SK-N-SH (cell line): ENCODE results near the gene GNG4. TPM values are rescaled to one million over a fixed set of nuclear protein-coding genes. Genes with fewer than 3 reads are reported as not detected.

Source experiments
- CTCF ChIA-PET: fragments of 300-600, 350-600 bp; formaldehyde crosslinking; extraction: SDS; loops from one replicate; lab custom pipeline; 2021; lab: Yijun Ruan, JAX
- POLR2A ChIA-PET: fragments of 350-600 bp; sonication (Branson Sonifier 250); formaldehyde crosslinking; extraction: SDS; loops from one replicate; lab custom pipeline; 2020; ENCODE audit warnings: antibody characterized with exemption, inconsistent platforms; lab: Yijun Ruan, JAX
- DNase-seq: peaks from one replicate; pipeline ENCODE4 v3.0.0; 2012
- H2AFZ ChIP-seq: fragments of 200-600 bp; sonication (generic); 2 replicates; pipeline ENCODE4 v1.8.1; 2016; ENCODE audit warnings: antibody characterized with exemption, mild to moderate bottlenecking, low read depth
- H3F3A ChIP-seq: fragments of 200-600 bp; sonication (generic); replicated peaks from 2 replicates; pipeline ENCODE3; 2016; ENCODE audit warnings: antibody characterized with exemption, mild to moderate bottlenecking; ENCODE audit not compliant: insufficient read depth
- H3K27ac ChIP-seq, 2 experiments: fragments of 200-500 bp in 1 of 2; fragments of 200-600 bp in 1 of 2; sonication (Bioruptor generic) in 1 of 2; sonication (generic), shearing (Covaris generic) in 1 of 2; 2 replicates each; pipeline versions ENCODE4 v1.5.1 to v1.6.1; 2014 to 2016; ENCODE audit warnings: low read depth in 2 of 2, inconsistent platforms in 1 of 2, low read length in 1 of 2, mild to moderate bottlenecking in 1 of 2, mixed read lengths in 1 of 2
- H3K27me3 ChIP-seq: fragments of 200-600 bp; sonication (generic), shearing (Covaris generic); 2 replicates; pipeline ENCODE4 v1.6.1; 2016; ENCODE audit warnings: mixed run types; ENCODE audit not compliant: insufficient read depth
- H3K36me3 ChIP-seq, 2 experiments: fragments of 200-500 bp in 1 of 2; fragments of 200-600 bp in 1 of 2; sonication (Bioruptor generic) in 1 of 2; sonication (generic) in 1 of 2; replicated peaks in 1 of 2; 2 replicates each; pipeline versions ENCODE3 to v1.5.1; 2014 to 2016; ENCODE audit warnings: low read length in 1 of 2, mild to moderate bottlenecking in 1 of 2; ENCODE audit not compliant: insufficient read depth in 2 of 2, control insufficient read depth in 1 of 2
- H3K4me1 ChIP-seq, 2 experiments: fragments of 200-500 bp in 1 of 2; fragments of 200-600 bp in 1 of 2; sonication (Bioruptor generic) in 1 of 2; sonication (generic), shearing (Covaris generic) in 1 of 2; 2 replicates each; pipeline versions ENCODE4 v1.5.1 to v1.6.1; 2014 to 2016; ENCODE audit warnings: low read depth in 1 of 2, low read length in 1 of 2, mixed run types in 1 of 2; ENCODE audit not compliant: insufficient read depth in 2 of 2, control insufficient read depth in 1 of 2
- H3K4me2 ChIP-seq: fragments of 200-600 bp; sonication (generic), shearing (Covaris generic); 2 replicates; pipeline ENCODE4 v1.6.1; 2017; ENCODE audit warnings: mixed run types
- H3K4me3 ChIP-seq, 2 experiments: fragments of 200-500 bp in 1 of 2; fragments of 200-600 bp in 1 of 2; sonication (Bioruptor generic) in 1 of 2; sonication (generic), shearing (Covaris generic) in 1 of 2; 2 replicates each; pipeline versions ENCODE4 v1.5.1 to v1.8.1; 2014 to 2016; ENCODE audit warnings: low read depth in 2 of 2, inconsistent platforms in 1 of 2, low read length in 1 of 2, mild to moderate bottlenecking in 1 of 2, mixed read lengths in 1 of 2, moderate library complexity in 1 of 2
- H3K79me2 ChIP-seq: fragments of 200-600 bp; sonication (generic); 2 replicates; pipeline ENCODE4 v1.8.1; 2017; ENCODE audit warnings: mild to moderate bottlenecking; ENCODE audit not compliant: insufficient read depth
- H3K9ac ChIP-seq: fragments of 200-600 bp; sonication (generic); 2 replicates; pipeline ENCODE4 v1.6.1; 2017; ENCODE audit warnings: mixed run types
- H3K9me2 ChIP-seq: fragments of 200-600 bp; sonication (generic); 2 replicates; pipeline ENCODE4 v1.6.1; 2017; ENCODE audit warnings: mixed run types
- H3K9me3 ChIP-seq: fragments of 200-600 bp; sonication (generic); 2 replicates; pipeline ENCODE4 v1.6.1; 2017; ENCODE audit warnings: mixed run types, mild to moderate bottlenecking, moderate library complexity
- H4K20me1 ChIP-seq: fragments of 200-600 bp; sonication (generic); 2 replicates; pipeline ENCODE4 v1.6.1; 2017; ENCODE audit warnings: mild to moderate bottlenecking, mixed run types; ENCODE audit not compliant: insufficient read depth
- MEF2A ChIP-seq: IDR thresholded peaks from 2 replicates; pipeline ENCODE4 v1.4.0; 2012; ENCODE audit warnings: low read depth, borderline replicate concordance
- RFX5 ChIP-seq: IDR thresholded peaks from 2 replicates; pipeline ENCODE4 v1.6.1; 2012; ENCODE audit warnings: mild to moderate bottlenecking, improper control_type of control experiment, low read length
- RXRA ChIP-seq: IDR thresholded peaks from 2 replicates; pipeline ENCODE4 v1.4.0; 2012; ENCODE audit warnings: low read depth, mild to moderate bottlenecking, borderline replicate concordance
- SMC3 ChIP-seq: IDR thresholded peaks from 2 replicates; pipeline ENCODE4 v1.6.1; 2012; ENCODE audit warnings: low read depth, low read length, improper control_type of control experiment
- TCF12 ChIP-seq: IDR thresholded peaks from 2 replicates; pipeline ENCODE4 v1.4.0; 2012
- WGBS: methylation state at CpG from one replicate; pipeline ENCODE4 v1.1.6; 2017; ENCODE audit warnings: low lambda C conversion rate; 5-methylcytosine and 5-hydroxymethylcytosine counted together
- polyA plus RNA-seq, 3 experiments: library from polyadenylated mRNA; depleted of rRNA; stranded (reverse); fragments of >200 nt; gene quantifications; 2 replicates each; pipeline ENCODE4 v1.2.3, GENCODE V29; 2012
- TF ChIP-seq, protein P1 (sequence below): IDR thresholded peaks from 2 replicates; pipeline ENCODE4 v1.6.1; 2012; ENCODE audit warnings: mild to moderate bottlenecking, low read depth, low read length, moderate library complexity
- TF ChIP-seq, protein P2 (sequence below): IDR thresholded peaks from 2 replicates; pipeline ENCODE4 v1.4.0; 2012; ENCODE audit warnings: low read depth, borderline replicate concordance
- TF ChIP-seq, protein P3 (sequence below): fragments of 200-600 bp; sonication (generic); IDR thresholded peaks from 2 replicates; pipeline ENCODE4 v1.6.1; 2017; ENCODE audit warnings: antibody characterized with exemption, mild to moderate bottlenecking, moderate library complexity
- TF ChIP-seq, protein P4 (sequence below): IDR thresholded peaks from 2 replicates; pipeline ENCODE4 v1.4.0; 2012; ENCODE audit warnings: low read depth, borderline replicate concordance

The GNG4 gene
- polyA plus RNA-seq, 1 of the 3 experiments (the other 2 are of a cell fraction), result 1.6 TPM

DNA sequence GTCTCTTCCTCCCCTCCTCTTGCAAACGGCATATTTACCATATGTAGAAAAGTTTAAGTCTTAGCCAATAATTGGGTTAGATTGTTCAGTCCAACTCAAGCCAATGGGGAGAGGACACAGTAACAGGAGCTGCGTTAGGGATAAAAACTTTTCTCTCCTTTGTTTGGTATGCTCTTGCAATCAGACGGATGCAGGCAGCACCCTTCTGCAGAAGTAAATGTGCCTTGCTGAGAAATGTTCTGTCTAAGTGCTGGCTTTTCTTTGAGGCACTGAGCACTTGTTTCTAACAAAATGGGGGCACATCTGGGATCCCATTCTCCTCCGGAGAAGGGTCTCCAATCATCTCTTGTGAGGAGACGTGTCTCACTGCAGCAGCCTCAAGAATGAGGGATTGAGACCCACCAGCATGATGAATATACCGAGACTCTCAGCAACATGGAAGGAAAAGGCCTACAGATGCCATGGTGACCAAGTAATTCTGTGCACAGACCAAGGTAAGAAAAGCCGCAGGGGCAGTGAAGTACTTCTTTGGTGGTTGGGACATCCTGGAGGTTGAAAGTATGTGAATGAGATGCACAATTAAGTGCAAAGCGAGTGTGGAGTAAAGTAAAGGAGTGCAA lies 20.7 kb upstream of the GNG4 start:
- no peak overlapping the region for H2AFZ ChIP-seq
- no peaks in the 10 kb centered on the region for H3K4me1 ChIP-seq
- DNase-seq, result no peak
- WGBS, result 79% methylated on average over 8 of the region's 8 CpGs
- no peaks in the 10 kb centered on the region for H3K27me3 ChIP-seq
- H4K20me1 ChIP-seq, result no peaks in the 10 kb centered on the region
- H3K4me2 ChIP-seq, result no peak overlapping the region
- no peak overlapping the region for H3K9ac ChIP-seq
- no peak overlapping the region for H3K27ac ChIP-seq
- TF ChIP-seq, protein P1, sequence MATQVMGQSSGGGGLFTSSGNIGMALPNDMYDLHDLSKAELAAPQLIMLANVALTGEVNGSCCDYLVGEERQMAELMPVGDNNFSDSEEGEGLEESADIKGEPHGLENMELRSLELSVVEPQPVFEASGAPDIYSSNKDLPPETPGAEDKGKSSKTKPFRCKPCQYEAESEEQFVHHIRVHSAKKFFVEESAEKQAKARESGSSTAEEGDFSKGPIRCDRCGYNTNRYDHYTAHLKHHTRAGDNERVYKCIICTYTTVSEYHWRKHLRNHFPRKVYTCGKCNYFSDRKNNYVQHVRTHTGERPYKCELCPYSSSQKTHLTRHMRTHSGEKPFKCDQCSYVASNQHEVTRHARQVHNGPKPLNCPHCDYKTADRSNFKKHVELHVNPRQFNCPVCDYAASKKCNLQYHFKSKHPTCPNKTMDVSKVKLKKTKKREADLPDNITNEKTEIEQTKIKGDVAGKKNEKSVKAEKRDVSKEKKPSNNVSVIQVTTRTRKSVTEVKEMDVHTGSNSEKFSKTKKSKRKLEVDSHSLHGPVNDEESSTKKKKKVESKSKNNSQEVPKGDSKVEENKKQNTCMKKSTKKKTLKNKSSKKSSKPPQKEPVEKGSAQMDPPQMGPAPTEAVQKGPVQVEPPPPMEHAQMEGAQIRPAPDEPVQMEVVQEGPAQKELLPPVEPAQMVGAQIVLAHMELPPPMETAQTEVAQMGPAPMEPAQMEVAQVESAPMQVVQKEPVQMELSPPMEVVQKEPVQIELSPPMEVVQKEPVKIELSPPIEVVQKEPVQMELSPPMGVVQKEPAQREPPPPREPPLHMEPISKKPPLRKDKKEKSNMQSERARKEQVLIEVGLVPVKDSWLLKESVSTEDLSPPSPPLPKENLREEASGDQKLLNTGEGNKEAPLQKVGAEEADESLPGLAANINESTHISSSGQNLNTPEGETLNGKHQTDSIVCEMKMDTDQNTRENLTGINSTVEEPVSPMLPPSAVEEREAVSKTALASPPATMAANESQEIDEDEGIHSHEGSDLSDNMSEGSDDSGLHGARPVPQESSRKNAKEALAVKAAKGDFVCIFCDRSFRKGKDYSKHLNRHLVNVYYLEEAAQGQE, result no peak
- TF ChIP-seq RFX5, result no peak
- TF ChIP-seq, protein P2, sequence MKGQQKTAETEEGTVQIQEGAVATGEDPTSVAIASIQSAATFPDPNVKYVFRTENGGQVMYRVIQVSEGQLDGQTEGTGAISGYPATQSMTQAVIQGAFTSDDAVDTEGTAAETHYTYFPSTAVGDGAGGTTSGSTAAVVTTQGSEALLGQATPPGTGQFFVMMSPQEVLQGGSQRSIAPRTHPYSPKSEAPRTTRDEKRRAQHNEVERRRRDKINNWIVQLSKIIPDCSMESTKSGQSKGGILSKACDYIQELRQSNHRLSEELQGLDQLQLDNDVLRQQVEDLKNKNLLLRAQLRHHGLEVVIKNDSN, result peak; percentile 21; the same call in 1 of the 2 replicates
- TF ChIP-seq SMC3, result no peak
- TF ChIP-seq, protein P3, sequence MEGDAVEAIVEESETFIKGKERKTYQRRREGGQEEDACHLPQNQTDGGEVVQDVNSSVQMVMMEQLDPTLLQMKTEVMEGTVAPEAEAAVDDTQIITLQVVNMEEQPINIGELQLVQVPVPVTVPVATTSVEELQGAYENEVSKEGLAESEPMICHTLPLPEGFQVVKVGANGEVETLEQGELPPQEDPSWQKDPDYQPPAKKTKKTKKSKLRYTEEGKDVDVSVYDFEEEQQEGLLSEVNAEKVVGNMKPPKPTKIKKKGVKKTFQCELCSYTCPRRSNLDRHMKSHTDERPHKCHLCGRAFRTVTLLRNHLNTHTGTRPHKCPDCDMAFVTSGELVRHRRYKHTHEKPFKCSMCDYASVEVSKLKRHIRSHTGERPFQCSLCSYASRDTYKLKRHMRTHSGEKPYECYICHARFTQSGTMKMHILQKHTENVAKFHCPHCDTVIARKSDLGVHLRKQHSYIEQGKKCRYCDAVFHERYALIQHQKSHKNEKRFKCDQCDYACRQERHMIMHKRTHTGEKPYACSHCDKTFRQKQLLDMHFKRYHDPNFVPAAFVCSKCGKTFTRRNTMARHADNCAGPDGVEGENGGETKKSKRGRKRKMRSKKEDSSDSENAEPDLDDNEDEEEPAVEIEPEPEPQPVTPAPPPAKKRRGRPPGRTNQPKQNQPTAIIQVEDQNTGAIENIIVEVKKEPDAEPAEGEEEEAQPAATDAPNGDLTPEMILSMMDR, result no peak
- TF ChIP-seq, protein P4, sequence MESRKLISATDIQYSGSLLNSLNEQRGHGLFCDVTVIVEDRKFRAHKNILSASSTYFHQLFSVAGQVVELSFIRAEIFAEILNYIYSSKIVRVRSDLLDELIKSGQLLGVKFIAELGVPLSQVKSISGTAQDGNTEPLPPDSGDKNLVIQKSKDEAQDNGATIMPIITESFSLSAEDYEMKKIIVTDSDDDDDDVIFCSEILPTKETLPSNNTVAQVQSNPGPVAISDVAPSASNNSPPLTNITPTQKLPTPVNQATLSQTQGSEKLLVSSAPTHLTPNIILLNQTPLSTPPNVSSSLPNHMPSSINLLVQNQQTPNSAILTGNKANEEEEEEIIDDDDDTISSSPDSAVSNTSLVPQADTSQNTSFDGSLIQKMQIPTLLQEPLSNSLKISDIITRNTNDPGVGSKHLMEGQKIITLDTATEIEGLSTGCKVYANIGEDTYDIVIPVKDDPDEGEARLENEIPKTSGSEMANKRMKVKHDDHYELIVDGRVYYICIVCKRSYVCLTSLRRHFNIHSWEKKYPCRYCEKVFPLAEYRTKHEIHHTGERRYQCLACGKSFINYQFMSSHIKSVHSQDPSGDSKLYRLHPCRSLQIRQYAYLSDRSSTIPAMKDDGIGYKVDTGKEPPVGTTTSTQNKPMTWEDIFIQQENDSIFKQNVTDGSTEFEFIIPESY, result no peak
- TF ChIP-seq MEF2A, result no peak
- TF ChIP-seq TCF12, result peak; percentile 12; the same call in 1 of the 2 replicates
- TF ChIP-seq RXRA, result no peak
- no peaks in the 10 kb centered on the region for H3F3A ChIP-seq
- H3K4me3 ChIP-seq, result no peak overlapping the region; a peak in 1 of 4 replicates
- H3K9me2 ChIP-seq, result no peaks in the 10 kb centered on the region
- POLR2A ChIA-PET, result no interaction called here
- H3K79me2 ChIP-seq, result no peaks in the 10 kb centered on the region
- CTCF ChIA-PET, result no interaction called here
- peaks cover 11% of the 10 kb centered on the region for H3K9me3 ChIP-seq
- H3K36me3 ChIP-seq, result peaks cover 0 to 46% of the 10 kb centered on the region in 2 experiments
